ENCODE data around the gene PPIP5K2.

- TF ChIP-seq POLR2A (IDR thresholded peaks at IDR 0.05; ENCODE audit: low read depth, low read length) (no peak), POLR2AphosphoS5 (IDR thresholded peaks at IDR 0.05; ENCODE audit: low read depth, low read length) (no peak), TAF1 (IDR thresholded peaks at IDR 0.05; ENCODE audit: borderline replicate concordance, low read depth, low read length) (no peak)
These were observed 28.1 kb downstream of the PPIP5K2 start for GRCh38 chr5:103148213-103148612.
